Transverse colon (tissue), 3 donors: Measurements from ENCODE around the gene CD82.

Experiments used
- CTCF ChIP-seq, 5 experiments: fragments of 200-600 bp in 3 of 5; fragments of 450-650 bp in 2 of 5; sonication (generic) in 3 of 5; IDR thresholded peaks; 1 replicate in 2 of 5; 2 replicates in 3 of 5; pipeline ENCODE4 v1.5.1; 2016 to 2017; ENCODE audit warnings: antibody characterized with exemption in 5 of 5, inconsistent platforms in 3 of 5, mild to moderate bottlenecking in 2 of 5, moderate library complexity in 1 of 5
- POLR2A ChIP-seq: fragments of 450-650 bp; IDR thresholded peaks from one replicate; pipeline ENCODE4 v1.6.1; 2016; ENCODE audit warnings: antibody characterized with exemption, mild to moderate bottlenecking, moderate library complexity

DNA sequence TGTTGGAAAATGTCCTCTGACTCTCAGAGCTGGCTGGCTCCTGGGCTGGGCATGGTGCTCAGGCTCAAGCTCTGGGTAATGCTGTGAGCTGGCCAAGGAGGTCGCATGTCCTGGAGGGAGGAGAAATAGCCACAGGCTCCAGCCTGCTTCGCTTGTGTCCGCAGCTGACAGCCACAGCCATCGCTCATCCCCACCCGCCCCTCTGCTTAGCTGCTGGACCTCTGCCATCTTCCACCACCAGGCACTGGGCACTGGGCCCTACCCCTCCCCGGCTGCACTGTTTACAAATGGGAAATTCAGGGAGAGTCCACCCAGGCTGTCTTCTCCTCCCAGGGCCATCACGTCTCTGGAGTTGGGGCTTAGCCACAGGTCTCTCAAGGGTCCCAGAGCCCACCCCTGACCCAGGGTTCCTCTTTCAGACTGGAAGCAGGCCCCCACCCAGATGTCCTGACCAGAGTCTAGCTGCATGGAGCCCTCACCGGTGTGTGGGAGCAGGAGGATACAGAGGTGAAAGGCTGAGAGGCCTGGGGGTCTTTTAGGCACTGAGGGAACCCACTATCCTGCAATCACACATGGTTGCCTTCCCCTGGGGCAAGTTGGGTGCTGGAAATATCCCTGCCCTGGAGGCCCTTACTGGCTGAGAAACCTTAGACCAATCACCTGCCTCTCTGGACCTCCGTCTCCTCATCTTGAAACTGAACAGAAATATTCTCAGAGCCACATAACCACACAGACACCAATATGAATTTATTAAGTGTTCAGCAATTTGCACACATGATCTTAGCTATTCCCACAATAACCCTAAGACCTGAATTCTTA is 62.7 kb downstream of the CD82 start:
- TF ChIP-seq CTCF (IDR thresholded peaks at IDR 0.05): no peak
- no peak for TF ChIP-seq POLR2A
